Measurements from ENCODE around the gene PIK3CD.

The PIK3CD gene
- long read RNA-seq, donor 1: 0 reads
- long read RNA-seq, donor 2: 0 reads
- long read RNA-seq, donor 3, partial matches to known transcripts: 13 of 13 reads
- long read RNA-seq, donor 3, other reads (novel, unspliced or antisense): 0 of 13 reads
- long read RNA-seq, donor 4, partial matches to known transcripts: 68 of 80 reads
- long read RNA-seq, donor 4, other reads (novel, unspliced or antisense): 12 of 80 reads
- long read RNA-seq, donor 5: 0 reads
- long read RNA-seq, donor 6, full-length matches to known transcripts: 1 of 1 reads
- long read RNA-seq, donor 6, partial matches to known transcripts: 0 of 1 reads
- long read RNA-seq, donor 6, other reads (novel, unspliced or antisense): 0 of 1 reads
- long read RNA-seq, donor 7, partial matches to known transcripts: 0 of 40 reads
- long read RNA-seq, donor 7, other reads (novel, unspliced or antisense): 40 of 40 reads
- long read RNA-seq, donor 8: 0 reads

DNA sequence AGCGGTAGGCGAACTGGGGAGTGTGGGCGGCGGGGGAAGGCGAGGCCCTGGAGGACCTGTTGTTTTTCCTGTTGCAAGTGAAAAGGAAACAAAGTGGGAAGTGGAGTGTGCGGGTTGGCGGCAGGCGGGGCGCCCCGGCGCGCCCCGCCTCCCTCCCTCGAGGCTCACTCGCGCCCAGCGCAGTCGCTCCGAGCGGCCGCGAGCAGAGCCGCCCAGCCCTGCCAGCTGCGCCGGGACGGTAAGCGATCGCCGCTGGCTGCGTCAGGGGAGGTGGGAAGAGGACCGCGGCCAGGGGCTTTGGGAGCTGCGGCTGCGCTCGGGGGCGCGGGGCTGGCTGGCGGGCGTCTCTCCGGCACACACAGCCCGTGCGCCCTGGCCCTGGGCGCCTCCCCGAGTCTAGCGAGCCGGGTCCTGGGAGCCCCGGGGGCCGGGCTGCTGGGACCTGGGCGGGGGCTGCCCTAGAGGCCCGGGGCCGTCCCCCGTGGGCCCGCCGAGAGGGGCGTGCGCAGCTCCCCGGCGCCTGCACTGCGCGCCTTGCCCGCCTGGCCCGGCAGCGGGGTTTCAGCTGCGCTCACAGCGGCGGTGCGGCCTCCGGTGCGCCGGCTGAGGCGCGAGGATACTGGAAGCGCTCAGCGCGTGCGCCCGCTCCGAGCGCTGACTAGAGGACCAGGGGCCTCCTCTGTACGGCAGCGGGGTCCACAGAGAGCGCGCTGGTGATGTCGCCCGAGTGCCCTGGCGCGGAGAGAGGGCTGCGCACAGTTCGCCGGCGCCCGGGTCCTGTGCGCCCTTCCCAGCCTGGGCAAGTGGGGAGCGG is at the start of gene PIK3CD:
PIK3CD (plus strand) TSS at position 167 of the 814 bp plus-strand sequence. CDS start 58,725 bp downstream, outside the sequence.
- peak; percentile 64 for DNase-seq

- no peak for DNase-seq
Measured at GRCh38 chr1:9601942-9602793, 49.4 kb upstream of the PIK3CD start.

DNA sequence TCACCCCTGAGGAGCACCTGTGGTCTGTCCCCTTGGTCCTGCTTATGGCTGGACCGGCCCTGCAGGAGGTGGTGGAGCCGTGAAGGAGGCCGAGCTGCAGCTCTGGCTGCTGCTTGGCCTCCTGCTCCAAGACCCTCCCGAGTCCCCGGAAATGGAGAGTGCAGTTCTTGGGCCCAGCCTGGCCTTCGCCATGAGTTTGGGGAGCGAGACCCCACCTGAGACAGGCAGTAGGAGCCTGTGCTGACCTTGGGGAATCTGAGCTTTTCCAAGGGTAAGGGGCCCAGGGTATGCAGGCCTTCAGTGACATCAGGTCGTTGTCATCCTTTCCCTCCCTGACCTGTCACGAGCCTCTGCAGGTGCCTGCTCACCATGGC is 48.8 kb upstream of the PIK3CD start:
- DNase-seq: no peak

DNA sequence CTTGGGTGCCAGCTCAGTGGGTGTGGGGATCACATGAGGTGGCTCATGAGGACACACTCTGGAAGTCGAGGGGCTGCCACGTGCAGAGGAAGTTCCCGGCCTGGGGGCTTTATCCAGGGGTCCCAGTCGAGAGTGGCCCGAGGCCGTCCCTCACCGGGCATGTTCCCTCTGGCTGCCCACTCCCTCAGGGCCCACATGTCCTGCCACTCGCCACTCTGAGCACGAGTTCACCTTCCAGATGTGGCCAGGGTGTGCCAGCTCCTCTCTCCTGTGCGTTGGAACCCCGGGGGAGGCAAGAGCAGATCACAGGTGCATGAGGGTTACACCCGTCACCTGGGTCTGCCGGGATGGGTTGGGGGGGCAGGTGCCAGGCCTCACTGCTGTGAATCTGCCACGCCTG is 48.2 kb upstream of the PIK3CD start:
- no peak for DNase-seq

GRCh38 chr1:9603766-9604753 is 47.5 kb upstream of the PIK3CD start:
- no peak for DNase-seq

GRCh38 chr1:9604836-9605235 is 46.7 kb upstream of the PIK3CD start:
- DNase-seq: no peak

- DNase-seq: no peak
Measured at GRCh38 chr1:9605946-9606455, 45.5 kb upstream of the PIK3CD start.

DNA sequence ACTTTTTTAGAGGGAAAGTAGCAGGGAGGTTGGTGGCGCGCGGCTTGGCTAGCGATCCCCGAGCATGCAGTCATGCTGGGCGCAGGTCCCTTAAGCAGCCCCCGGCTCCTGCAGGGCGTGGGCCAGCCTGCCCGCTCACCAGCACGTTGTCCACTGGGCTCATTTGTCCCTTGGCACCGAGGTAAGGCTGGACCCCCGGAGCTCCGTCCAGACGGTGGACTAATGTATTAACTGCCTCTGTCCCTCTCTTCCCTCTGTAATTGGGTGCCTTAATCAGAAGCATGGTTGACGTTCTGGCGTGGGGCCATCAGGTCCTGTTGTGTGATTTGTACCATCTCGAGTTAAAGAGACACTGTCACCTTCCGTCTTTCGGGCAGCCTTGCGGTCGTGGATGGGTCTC is 45.1 kb upstream of the PIK3CD start:
- DNase-seq: no peak

DNA sequence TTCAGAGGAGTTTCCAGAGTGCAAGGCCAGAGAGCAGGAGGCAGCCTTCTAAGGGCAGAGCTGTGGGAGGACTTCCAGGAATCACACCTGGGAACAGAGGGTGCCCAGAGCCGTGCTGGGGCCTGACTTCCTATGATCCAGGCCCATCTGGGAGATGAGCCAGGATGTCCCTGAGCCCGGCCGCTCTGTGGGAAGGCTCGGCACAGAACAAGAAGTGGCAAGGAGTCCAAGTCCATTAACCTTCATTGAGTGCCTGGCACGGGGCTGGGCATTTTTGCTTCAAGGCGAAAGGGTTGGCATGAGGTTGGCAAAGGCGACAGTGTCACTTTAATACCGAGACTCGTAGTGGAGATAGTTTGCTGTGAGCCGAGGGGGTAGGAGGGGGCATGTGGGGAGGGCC is 44.6 kb upstream of the PIK3CD start:
- DNase-seq: no peak

GRCh38 chr1:9607352-9607751 is 44.2 kb upstream of the PIK3CD start:
- DNase-seq: no peak

DNA sequence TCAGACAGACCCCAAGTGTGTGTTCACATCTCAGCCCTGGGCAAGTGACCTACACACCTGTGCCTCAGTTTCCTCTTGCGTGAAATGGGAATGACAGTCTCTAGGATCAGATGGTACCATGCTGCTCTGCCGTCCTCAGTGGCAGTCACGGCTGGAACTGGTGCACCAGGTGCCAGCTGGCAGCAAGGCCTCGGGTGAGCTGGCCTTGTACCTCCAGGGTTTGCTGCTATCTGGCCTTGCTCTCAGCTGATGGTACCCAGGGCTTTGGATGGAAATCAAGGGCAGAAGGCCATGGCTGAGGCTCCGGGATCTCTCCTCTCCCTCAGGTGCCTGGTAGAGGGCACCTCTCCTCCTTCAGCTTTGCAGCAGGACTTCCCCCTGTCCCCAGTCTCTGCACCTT is 41.5 kb upstream of the PIK3CD start:
- no peak for DNase-seq

GRCh38 chr1:9610548-9610947 is 41.0 kb upstream of the PIK3CD start:
- DNase-seq: no peak

DNA sequence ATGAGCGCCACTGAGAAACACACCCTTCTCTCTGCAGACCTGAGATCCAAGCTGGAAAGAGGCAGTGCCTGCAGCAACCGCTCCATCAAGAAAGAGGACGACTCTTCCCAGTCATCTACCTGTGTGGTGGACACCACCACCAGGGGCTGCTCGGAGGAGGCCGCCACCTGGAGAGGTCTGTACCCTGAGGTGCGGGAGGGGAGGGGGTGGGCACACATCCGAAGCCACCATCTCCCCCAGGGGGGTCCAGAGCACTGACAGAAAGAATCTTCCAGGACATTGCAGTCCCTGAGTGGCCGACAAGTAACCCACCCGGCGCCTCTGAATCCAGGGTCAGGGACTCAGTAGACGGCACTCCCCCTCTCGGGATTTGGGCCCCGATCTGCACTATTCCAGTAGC is 39.8 kb upstream of the PIK3CD start:
- no peak for DNase-seq

- DNase-seq: no peak
Measured at GRCh38 chr1:9612162-9612845, 39.2 kb upstream of the PIK3CD start.

DNA sequence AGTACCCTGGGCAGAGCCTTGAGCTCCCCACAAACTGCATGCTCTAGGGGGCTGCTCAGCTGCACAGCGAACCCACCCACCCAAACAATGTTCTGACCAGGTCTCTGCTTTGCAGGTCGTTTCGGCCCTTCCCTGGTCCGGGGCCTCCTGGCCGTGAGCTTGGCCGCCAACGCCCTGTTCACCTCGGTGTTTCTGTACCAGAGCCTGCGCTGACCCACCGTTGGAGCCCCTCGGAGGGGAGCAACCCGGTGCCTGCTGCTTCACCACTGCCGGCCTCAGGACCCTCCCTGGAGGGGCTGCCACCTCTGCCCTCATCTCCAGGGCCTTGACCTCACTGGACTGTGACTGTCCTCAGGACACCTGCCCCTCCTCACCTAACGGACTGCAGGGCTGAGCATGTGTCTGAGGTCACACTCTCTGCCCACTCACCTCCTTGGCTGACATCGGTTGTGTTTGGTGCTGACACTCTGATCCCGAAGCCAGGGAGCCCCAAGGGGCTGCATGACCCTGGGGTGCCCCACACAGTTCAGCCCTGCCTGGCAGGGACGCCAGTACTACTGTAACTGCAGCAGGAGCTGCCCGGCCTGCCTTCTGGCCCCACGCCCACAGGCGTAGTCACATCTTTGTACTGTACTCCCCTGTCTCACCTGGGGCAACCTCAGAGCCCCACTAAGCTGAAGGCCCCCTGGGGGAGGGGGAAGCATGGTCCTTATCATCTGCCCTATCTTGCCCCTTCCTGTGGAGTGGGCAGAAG is 38.5 kb upstream of the PIK3CD start:
- DNase-seq: no peak

GRCh38 chr1:9613625-9614299 is 37.8 kb upstream of the PIK3CD start:
- no peak for DNase-seq

- DNase-seq: no peak
Measured at GRCh38 chr1:9615316-9616063, 36.0 kb upstream of the PIK3CD start.
